ENCODE measurements around the gene OCSTAMP.

The OCSTAMP gene

DNA sequence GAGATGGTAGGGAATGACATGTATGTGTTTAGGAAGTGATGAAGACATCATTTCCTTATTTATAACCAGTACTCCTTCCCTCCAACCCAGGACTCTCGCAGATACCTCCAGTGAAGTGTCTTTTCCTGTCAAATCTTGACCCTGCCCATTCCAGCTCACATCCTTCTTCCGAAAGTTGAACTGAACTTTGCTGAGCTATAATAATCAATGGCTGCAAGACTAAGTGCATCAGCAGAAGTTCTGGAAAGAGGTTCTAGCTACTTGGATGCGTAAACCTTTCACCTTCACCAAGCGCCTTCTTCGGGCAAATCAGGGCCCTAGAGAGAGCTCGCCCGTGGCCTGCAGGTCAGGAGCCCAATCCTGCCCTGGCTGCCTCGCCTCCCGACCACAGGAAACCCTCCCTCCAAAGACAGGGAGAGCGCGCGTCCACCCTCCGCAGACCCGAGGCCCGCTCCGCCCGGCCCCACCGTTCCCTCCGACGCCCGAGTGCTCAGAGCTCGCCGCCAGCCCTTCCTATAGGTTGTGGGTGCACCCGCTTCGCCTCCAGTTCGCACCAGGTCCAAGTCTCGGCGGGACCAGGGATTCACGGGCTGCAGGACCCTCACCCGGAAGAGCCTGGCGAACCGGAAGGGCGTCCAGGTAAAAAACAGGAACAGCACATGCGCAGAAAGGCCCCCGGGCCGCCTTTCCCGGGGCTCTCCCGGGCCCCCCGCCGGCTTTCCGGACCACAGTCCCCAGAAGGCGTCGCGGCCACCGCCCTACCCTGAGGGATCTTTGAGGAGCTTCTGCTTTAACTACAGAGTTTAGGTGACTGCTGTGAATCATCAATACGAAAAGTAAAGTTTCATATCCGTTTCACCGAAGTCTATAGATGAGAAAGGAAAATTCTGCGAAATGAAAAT lies 37.3 kb downstream of the OCSTAMP start, which contains the start of gene ZNF334:
Gene ZNF334 (minus strand): TSS at position 617 of the 902 bp plus-strand sequence. CDS start 1,457 bp downstream, outside the sequence.
- DNase-seq, result peak; percentile 49

DNA sequence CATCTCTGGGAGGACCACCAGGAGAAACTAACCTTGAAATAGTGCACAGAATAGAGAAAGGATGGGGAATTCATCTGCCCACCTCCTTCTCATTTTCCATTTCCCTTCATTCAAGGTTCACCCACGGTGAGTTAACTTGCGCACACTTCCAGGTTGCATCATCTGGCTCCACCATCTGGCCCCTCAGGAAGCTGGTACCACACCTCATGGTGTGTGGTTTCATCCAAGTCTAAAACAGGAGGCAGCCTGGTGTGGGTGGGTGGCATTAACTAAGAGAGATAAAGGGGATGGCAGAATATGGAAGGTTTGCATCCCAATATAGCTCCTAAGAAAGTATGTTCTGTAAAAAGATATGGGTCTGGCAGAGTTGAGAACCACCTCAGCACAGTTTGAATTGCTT lies 40.9 kb downstream of the OCSTAMP start:
- DNase-seq, result no peak

DNA sequence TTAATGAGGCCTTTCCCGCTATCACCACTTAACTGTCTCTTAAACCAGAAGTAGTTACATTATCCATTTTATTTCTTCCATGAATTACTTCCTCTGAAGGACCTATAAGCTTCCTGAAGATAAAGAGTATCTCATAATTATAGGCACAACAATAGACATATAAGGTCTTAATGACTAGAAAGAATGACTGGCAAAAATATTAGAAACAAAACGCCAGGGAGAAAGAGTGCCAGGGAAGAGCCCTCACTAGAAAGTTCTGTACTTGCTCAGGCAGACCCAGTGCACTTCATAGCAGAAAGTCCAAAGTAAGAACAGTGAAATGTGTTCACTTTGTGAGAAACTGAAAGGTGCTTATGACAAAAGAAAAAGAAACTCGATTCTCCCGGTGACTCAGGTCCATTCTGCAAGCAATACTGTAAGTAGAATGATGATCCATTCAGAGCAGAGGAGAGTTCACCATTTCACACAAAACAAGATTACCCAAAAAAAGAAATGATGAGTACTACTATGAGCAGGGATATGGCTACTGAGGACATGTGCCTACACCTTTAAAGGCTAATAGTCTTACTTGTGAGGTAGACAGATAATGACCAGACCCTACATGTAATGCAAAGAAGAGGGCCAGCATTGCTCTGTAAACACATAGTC lies 42.6 kb downstream of the OCSTAMP start:
- no peak for DNase-seq

DNA sequence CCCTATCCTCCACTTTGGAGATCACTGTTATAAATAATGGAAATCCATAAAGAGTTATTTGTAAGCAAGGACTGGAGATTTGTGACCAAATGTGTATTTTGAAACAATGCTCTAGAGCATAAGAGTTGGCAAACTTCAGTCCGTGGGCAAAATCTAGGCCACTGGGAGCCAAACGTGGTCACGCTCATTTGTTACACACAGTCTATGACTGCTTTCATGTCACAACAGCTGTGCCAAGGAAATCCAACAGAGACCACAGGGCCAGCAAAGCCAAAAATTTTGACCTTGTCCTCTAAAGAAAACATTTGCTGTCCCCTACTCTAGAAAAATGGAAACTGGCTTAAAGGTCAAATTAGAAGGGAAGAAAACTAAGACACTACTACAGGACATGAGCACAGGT lies 44.9 kb downstream of the OCSTAMP start:
- DNase-seq, result no peak

DNA sequence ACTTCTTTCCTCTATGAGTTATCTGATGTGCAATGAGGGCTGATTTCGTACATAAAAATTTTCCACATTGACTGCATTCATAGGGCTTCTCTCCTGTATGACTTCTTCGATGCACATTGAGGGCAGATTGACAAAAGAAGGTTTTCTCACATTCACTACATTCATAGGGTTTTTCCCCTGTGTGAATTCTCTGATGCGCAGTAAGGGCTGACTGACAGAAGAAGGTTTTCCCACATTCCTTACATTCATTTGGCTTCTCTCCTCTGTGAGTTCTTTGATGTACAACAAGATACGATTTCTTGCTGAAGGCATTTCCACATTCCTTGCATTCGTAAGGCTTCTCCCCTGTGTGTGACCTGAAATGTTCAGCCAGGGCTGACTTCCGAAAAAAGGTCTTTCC lies 48.5 kb downstream of the OCSTAMP start:
- DNase-seq, result no peak

DNA sequence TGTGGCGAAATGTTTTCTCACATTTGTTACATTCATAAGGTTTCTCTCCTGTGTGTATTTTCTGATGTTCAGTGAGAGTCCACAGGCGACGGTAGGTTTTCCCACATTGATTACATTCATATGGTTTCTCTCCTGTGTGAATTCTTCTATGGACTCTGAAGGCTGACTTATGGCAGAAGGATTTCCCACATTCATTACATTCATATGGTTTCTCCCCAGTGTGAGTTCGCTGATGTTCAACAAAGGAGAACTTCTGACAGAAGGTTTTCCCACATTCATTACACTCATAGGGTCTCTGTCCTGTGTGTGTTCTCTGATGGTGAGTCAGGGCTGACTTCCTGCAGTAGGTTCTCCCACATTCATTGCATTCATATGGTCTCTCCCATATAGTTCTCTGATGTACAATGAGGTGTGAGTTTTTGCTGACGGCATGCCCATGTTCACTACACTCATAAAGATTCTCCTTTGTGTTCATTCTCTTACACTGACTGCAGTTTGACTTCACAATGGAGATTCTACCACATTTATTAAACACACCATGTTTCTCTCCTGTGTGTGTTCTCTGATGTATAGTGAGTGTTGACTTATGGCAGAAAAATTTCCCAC lies 49.0 kb downstream of the OCSTAMP start:
- DNase-seq, result no peak

DNA sequence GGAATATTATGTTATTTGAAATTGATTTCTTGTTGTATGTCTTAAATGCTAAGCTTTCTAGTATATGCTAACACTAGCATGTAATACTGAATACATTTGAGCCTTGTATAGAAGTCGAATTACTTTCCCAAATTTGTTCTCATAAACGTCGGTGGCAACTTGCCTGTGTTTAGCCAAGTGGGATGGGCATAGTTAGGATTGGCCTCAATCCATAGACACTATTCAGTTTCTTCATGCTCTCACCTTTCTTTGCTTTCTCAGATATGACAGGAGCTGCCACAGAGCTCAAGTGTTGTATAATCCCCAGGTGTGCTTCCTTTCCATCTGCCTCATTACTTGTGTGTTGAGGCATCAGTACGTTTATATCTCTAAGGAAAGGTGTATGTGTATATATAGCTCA lies 56.4 kb downstream of the OCSTAMP start:
- no peak for DNase-seq

DNA sequence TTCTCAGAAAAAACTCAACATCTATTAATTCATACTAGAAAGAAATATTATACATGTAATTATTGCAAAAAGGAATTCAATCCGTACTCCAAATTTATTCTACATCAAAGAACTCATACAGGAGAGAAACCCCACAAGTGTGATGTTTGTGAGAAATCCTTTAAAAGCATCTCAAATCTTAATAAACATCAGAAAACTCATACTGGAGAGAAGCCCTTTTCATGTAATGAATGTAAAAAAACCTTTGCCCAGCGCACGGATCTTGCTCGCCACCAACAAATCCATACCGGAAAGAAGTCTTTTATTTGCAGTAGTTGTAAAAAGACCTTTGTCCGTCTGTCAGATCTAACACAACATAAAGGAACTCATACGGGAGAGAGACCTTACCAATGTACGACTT lies 59.1 kb downstream of the OCSTAMP start:
- no peak for DNase-seq
